Omental fat pad (tissue), 4 donors: ENCODE data around the gene SSH3. TPM values are rescaled to one million over a fixed set of nuclear protein-coding genes. Genes with fewer than 3 reads are reported as not detected.

ENCODE experiments used
- ATAC-seq: fragments of 150-250 bp; one replicate; pipeline ENCODE4 v1.9.1; 2016; ENCODE audit warnings: mild to moderate bottlenecking, moderate library complexity; ENCODE audit not compliant: low FRiP score
- DNase-seq: peaks from one replicate; pipeline ENCODE4 v3.0.0-alpha.2; 2019; ENCODE audit warnings: low spot score
- total RNA-seq, 4 donors: library from RNA; depleted of rRNA; stranded (reverse); fragments of >200 nt; gene quantifications; one replicate each; pipeline ENCODE4 v1.1.0, GENCODE V29; 2016
- TF ChIP-seq, protein P1 (sequence below), 3 donors: fragments of 450-650 bp; IDR thresholded peaks; one replicate each; pipeline ENCODE4 v1.5.1; 2016 to 2017; ENCODE audit warnings: antibody characterized with exemption in 3 of 3, mild to moderate bottlenecking in 3 of 3, moderate library complexity in 2 of 3

The SSH3 gene
- total RNA-seq, 4 donors from 2014 or later = 22.6 to 44.6 (median 28.3) TPM

DNA sequence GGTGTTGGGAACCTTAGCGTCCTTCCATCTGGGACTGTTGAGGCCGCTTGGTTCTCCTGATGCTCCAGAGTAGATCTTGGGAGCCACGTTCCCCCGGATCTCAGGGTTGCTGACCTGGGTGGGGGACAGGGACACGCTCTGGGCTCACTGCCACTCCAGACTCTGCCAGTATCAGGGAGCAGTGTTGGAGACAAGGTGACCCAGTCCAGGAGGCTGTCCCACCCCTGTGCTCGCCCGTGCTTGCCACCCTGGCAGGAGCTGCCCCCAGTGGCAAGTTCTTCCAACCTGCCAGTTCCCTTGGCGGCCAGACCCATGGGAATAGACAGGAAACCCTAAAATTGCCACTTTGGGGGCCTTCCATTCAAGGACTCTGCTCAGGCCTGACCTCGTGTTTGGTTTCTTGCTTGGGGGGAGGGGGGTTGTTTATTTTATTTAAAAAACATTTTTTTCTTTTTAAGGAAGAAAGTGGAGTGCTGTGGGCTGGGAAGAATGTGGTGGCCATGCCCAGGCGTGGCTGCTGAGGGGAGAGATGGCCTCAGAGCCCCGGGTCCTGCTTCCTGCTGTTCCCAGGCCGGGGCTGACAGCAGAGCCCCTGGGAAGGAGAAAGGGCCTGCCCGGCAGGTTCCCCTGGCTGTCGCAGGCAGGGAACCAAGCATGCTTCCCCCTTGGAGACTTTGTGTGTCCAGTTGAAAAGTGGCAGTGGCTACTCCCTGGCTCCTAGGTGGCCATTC lies 29.9 kb upstream of the SSH3 start:
- TF ChIP-seq, protein P1, sequence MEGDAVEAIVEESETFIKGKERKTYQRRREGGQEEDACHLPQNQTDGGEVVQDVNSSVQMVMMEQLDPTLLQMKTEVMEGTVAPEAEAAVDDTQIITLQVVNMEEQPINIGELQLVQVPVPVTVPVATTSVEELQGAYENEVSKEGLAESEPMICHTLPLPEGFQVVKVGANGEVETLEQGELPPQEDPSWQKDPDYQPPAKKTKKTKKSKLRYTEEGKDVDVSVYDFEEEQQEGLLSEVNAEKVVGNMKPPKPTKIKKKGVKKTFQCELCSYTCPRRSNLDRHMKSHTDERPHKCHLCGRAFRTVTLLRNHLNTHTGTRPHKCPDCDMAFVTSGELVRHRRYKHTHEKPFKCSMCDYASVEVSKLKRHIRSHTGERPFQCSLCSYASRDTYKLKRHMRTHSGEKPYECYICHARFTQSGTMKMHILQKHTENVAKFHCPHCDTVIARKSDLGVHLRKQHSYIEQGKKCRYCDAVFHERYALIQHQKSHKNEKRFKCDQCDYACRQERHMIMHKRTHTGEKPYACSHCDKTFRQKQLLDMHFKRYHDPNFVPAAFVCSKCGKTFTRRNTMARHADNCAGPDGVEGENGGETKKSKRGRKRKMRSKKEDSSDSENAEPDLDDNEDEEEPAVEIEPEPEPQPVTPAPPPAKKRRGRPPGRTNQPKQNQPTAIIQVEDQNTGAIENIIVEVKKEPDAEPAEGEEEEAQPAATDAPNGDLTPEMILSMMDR (IDR thresholded peaks at IDR 0.05) = no peak
- no peak for DNase-seq
- no peak for ATAC-seq

GRCh38 chr11:67274768-67275605 lies 28.3 kb upstream of the SSH3 start:
- DNase-seq (no peak), ATAC-seq (no peak)
- TF ChIP-seq, protein P1 (IDR thresholded peaks at IDR 0.05) = no peak

GRCh38 chr11:67275606-67276409 lies 27.5 kb upstream of the SSH3 start:
- no peak for ATAC-seq
- TF ChIP-seq, protein P1 (IDR thresholded peaks at IDR 0.05) = no peak
- no peak for DNase-seq

DNA sequence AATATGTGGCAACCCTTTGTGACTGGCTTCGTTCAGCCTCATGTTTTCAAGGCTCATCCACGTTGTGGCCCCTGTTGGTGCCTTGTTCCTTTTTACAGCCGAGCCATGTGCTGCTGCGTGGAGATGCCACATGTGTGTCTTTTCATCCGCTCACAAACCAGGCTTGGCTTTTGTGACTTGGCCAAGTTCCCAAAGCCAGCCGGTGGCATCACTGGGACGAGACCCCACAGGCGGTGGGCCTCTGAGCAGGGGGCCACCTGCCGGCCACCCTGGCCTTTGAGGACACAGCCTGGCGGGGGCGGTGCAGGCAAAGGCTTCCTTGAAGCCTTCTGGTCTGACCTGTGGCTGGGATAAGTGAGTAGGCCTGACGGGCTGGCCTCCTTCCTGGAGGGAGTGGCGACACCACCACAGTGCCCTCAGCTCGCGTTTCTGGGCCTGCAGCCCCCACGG lies 26.5 kb upstream of the SSH3 start:
- ATAC-seq (peak; percentile 23), DNase-seq (no peak)
- TF ChIP-seq, protein P1 (IDR thresholded peaks at IDR 0.05) = no peak

GRCh38 chr11:67277231-67277961 lies 25.9 kb upstream of the SSH3 start:
- peak; percentile 71 for DNase-seq
- TF ChIP-seq, protein P1 (IDR thresholded peaks at IDR 0.05) = no peak
- peak; percentile 61 for ATAC-seq
